Endothelial cell of umbilical vein (primary cell): ENCODE results near the gene MROH9. TPM values are rescaled to one million over a fixed set of nuclear protein-coding genes. Genes with fewer than 3 reads are reported as not detected.

Experiments
- BruUV-seq: library from RNA; stranded (reverse); fragments of 400-500 nt; replicated peaks from 2 replicates; lab custom pipeline; 2021; lab: Mats Ljungman, UMichigan
- CTCF ChIA-PET: fragments of 300-600, 350-600 bp; sonication (Branson Sonifier 250); formaldehyde crosslinking; loops from one replicate; lab custom pipeline; 2021; ENCODE audit warnings: antibody characterized with exemption, inconsistent platforms; lab: Charles Lee
- POLR2A ChIA-PET: fragments of 300-600, 350-600 bp; sonication (Branson Sonifier 250); formaldehyde crosslinking; loops from one replicate; lab custom pipeline; 2021; ENCODE audit warnings: antibody characterized with exemption, inconsistent platforms; lab: Charles Lee
- DNase-seq: peaks from one replicate; pipeline ENCODE4 v3.0.0-alpha.2; 2011; ENCODE audit warnings: low read depth, low spot score
- FAIRE-seq: peaks from 2 replicates; lab custom pipeline; 2011; peaks lifted over from hg19 to GRCh38; lab: Jason Lieb, UNC
- H2AFZ ChIP-seq: 2 replicates; pipeline ENCODE4 v1.6.0; 2012; ENCODE audit warnings: low read depth, low read length, control low read depth, inconsistent platforms
- H3K27ac ChIP-seq: 2 replicates; pipeline ENCODE4 v1.5.1; 2011; ENCODE audit warnings: low read depth, mild to moderate bottlenecking, control low read depth, low read length, moderate library complexity; ENCODE audit not compliant: insufficient read depth
- H3K27me3 ChIP-seq, 2 experiments: 2 replicates each; pipeline versions ENCODE4 v1.6.0 to v1.6.1; 2011; ENCODE audit warnings: low read length in 2 of 2, mixed read lengths in 1 of 2; ENCODE audit not compliant: control insufficient read depth in 2 of 2, insufficient read depth in 2 of 2
- H3K36me3 ChIP-seq, 2 experiments: 2 replicates in 1 of 2; 3 replicates in 1 of 2; pipeline ENCODE4 v1.5.1; 2011; ENCODE audit warnings: low read length in 2 of 2, mild to moderate bottlenecking in 1 of 2, moderate library complexity in 1 of 2; ENCODE audit not compliant: control insufficient read depth in 2 of 2, insufficient read depth in 2 of 2; ENCODE audit errors: extremely low read depth in 1 of 2
- H3K4me1 ChIP-seq: 3 replicates; pipeline ENCODE4 v1.5.1; 2011; ENCODE audit warnings: mild to moderate bottlenecking, low read length; ENCODE audit not compliant: control insufficient read depth, insufficient read depth; ENCODE audit errors: extremely low read depth
- H3K4me2 ChIP-seq: 2 replicates; pipeline ENCODE4 v1.6.1; 2011; ENCODE audit warnings: low read length, control low read depth, mixed read lengths; ENCODE audit not compliant: insufficient read depth
- H3K4me3 ChIP-seq, 3 experiments: fragments of 200-600 bp in 1 of 3; sonication (generic), shearing (Covaris generic) in 1 of 3; replicated peaks in 1 of 3; 2 replicates each; pipeline ENCODE4 v1.5.1; 2011 to 2016; ENCODE audit warnings: control low read depth in 3 of 3, low read length in 3 of 3, mild to moderate bottlenecking in 2 of 3, inconsistent platforms in 1 of 3, low read depth in 1 of 3, moderate library complexity in 1 of 3; ENCODE audit not compliant: insufficient read depth in 1 of 3
- H3K79me2 ChIP-seq: 2 replicates; pipeline ENCODE4 v1.6.0; 2012; ENCODE audit warnings: low read length, inconsistent platforms; ENCODE audit not compliant: control insufficient read depth, insufficient read depth
- H3K9ac ChIP-seq: replicated peaks from 2 replicates; pipeline ENCODE3; 2011; ENCODE audit warnings: low read length, control low read depth; ENCODE audit not compliant: insufficient read depth; ENCODE audit errors: extremely low read depth
- H3K9me1 ChIP-seq: replicated peaks from 3 replicates; pipeline ENCODE4 v1.6.0; 2011; ENCODE audit warnings: mild to moderate bottlenecking, low read length; ENCODE audit not compliant: control insufficient read depth, insufficient read depth; ENCODE audit errors: extremely low read depth
- H3K9me3 ChIP-seq: replicated peaks from 2 replicates; pipeline ENCODE4 v1.5.1; 2012; ENCODE audit warnings: low read length, inconsistent platforms; ENCODE audit not compliant: control insufficient read depth, insufficient read depth
- H4K20me1 ChIP-seq: replicated peaks from 2 replicates; pipeline ENCODE3; 2011; ENCODE audit warnings: mild to moderate bottlenecking, low read length; ENCODE audit not compliant: control insufficient read depth, insufficient read depth; ENCODE audit errors: extremely low read depth
- CTCF ChIP-seq, 2 donors: IDR thresholded peaks; 1 replicate in 1 of 2; 2 replicates in 1 of 2; pipeline ENCODE4 v1.5.1; 2011; ENCODE audit warnings: low read length in 2 of 2, mild to moderate bottlenecking in 2 of 2, moderate library complexity in 2 of 2, control low read depth in 1 of 2, inconsistent platforms in 1 of 2, low read depth in 1 of 2; ENCODE audit not compliant: insufficient read depth in 1 of 2; ENCODE audit errors: extremely low read depth in 1 of 2
- EZH2 ChIP-seq: IDR thresholded peaks from 2 replicates; pipeline ENCODE4 v1.6.1; 2012; ENCODE audit warnings: borderline replicate concordance, low read depth, mild to moderate bottlenecking, moderate library complexity, low read length, inconsistent platforms; ENCODE audit not compliant: severe bottlenecking
- FOS ChIP-seq: IDR thresholded peaks from 2 replicates; pipeline ENCODE4 v1.6.1; 2011; ENCODE audit warnings: mild to moderate bottlenecking, low read length, moderate library complexity, borderline replicate concordance; ENCODE audit not compliant: insufficient read depth
- GATA2 ChIP-seq: IDR thresholded peaks from 2 replicates; pipeline ENCODE4 v1.7.0; 2011; ENCODE audit warnings: low read depth, mild to moderate bottlenecking, moderate library complexity, mixed read lengths, low read length; ENCODE audit not compliant: insufficient read length, insufficient read depth
- JUN ChIP-seq: IDR thresholded peaks from 2 replicates; pipeline ENCODE4 v1.6.1; 2011; ENCODE audit warnings: borderline replicate concordance, low read depth; ENCODE audit not compliant: insufficient read length, insufficient read depth
- MAX ChIP-seq: IDR thresholded peaks from 2 replicates; pipeline ENCODE4 v1.6.1; 2011; ENCODE audit not compliant: insufficient read depth, insufficient read length
- MYC ChIP-seq: IDR thresholded peaks from one replicate; pipeline ENCODE4 v1.6.1; 2011; ENCODE audit warnings: mild to moderate bottlenecking, low read depth, low read length
- POLR2A ChIP-seq: IDR thresholded peaks from 2 replicates; pipeline ENCODE4 v1.6.1; 2012; ENCODE audit warnings: low read depth, mild to moderate bottlenecking, control low read depth, low read length
- POLR2AphosphoS5 ChIP-seq: IDR thresholded peaks from 2 replicates; pipeline ENCODE4 v1.6.1; 2012; ENCODE audit warnings: low read depth, mild to moderate bottlenecking, control low read depth, low read length, moderate library complexity; ENCODE audit not compliant: insufficient read depth
- dilution Hi-C: fragments of 300-500 bp; cut with MboI; formaldehyde crosslinking; loops from one replicate; pipeline ENCODE4 v1.15.0; 2019; ENCODE audit warnings: low sequenced_read_pairs; ENCODE audit not compliant: extremely low pct_ligation_motif_present
- intact Hi-C: fragments of 100-400 bp; cut with micrococcal nuclease; formaldehyde crosslinking; loops from one replicate; pipeline ENCODE4 v1.10.0; 2022
- polyA plus RNA-seq, 4 experiments: library from polyadenylated mRNA; depleted of rRNA in 3 of 4; stranded (reverse) in 3 of 4; unstranded in 1 of 4; fragments of >200 nt; gene quantifications; 2 replicates each; pipeline versions ENCODE4 v1.2.1 to v1.2.3, GENCODE V29; 2011 to 2012; ENCODE audit warnings: missing spikeins in 1 of 4
- total RNA-seq: library from RNA; stranded (reverse); gene quantifications from 2 replicates; pipeline ENCODE4 v1.2.3, GENCODE V29; 2021

The MROH9 gene
- total and polyA plus RNA-seq, 2 donors (not counting 3 experiments of a cell fraction or from before 2014, with no cell fraction given): not detected

- no peak overlapping the region for H2AFZ ChIP-seq
- no peak overlapping the region for H3K4me3 ChIP-seq
- no peak for FAIRE-seq
- intact Hi-C loops (no loop called here), dilution Hi-C loops (no loop called here)
- no peak overlapping the region for H3K27ac ChIP-seq
- ChIA-PET CTCF (no interaction called here), POLR2A (no interaction called here)
- H3K4me1 ChIP-seq: no peaks in the 10 kb centered on the region
- TF ChIP-seq FOS: no peak
- TF ChIP-seq JUN: no peak
- no peak for TF ChIP-seq GATA2
- TF ChIP-seq EZH2: no peak
- TF ChIP-seq POLR2A: no peak
- TF ChIP-seq CTCF (IDR thresholded peaks at IDR 0.05; ENCODE audit: extremely low read depth in 1 of 2, insufficient read depth in 1 of 2, low read depth in 1 of 2, low read length in 2 of 2): no peak
- no peak for TF ChIP-seq MAX
- TF ChIP-seq MYC: no peak
- no peak for TF ChIP-seq POLR2AphosphoS5
- no peak overlapping the region for H3K4me2 ChIP-seq
- no peak overlapping the region for H3K9ac ChIP-seq
- H3K79me2 ChIP-seq: no peaks in the 10 kb centered on the region
- no peaks in the 10 kb centered on the region for H3K9me1 ChIP-seq
- H4K20me1 ChIP-seq: no peaks in the 10 kb centered on the region
- no peak for DNase-seq
- BruUV-seq: no TSS peak
- no peaks in the 10 kb centered on the region for H3K36me3 ChIP-seq
- H3K9me3 ChIP-seq: no peaks in the 10 kb centered on the region
- H3K27me3 ChIP-seq: no peaks in the 10 kb centered on the region
These were observed 175.4 kb downstream of the MROH9 start for GRCh38 chr1:171110621-171111326.
